Activated CD8-positive, alpha-beta T cell treated with anti-CD3 and anti-CD28 coated beads for 36 hours (primary cell): ENCODE results near the gene TBC1D16. TPM values are rescaled to one million over a fixed set of nuclear protein-coding genes. Genes with fewer than 3 reads are reported as not detected.

Experiments
- ATAC-seq: fragments of 200-7000 bp; cut with Tn5 transposase; one replicate; pipeline ENCODE4 v1.10.0; 2021; ENCODE audit warnings: mild to moderate bottlenecking, moderate library complexity
- CTCF ChIA-PET: fragments of 350-600 bp; sonication (Branson Sonifier 250); formaldehyde crosslinking; loops from one replicate; lab custom pipeline; 2021; ENCODE audit warnings: antibody characterized with exemption; lab: Charles Lee
- POLR2A ChIA-PET: fragments of 350-600 bp; sonication (Branson Sonifier 250); formaldehyde crosslinking; loops from one replicate; lab custom pipeline; 2021; ENCODE audit warnings: antibody characterized with exemption; lab: Charles Lee
- DNase-seq: peaks from one replicate; pipeline ENCODE4 v3.0.0-alpha.2; 2020
- H3K27ac Mint-ChIP-seq: one replicate; pipeline ENCODE4 v1.8.0; 2021; ENCODE audit warnings: mild to moderate bottlenecking, mixed read lengths
- H3K27me3 Mint-ChIP-seq: one replicate; pipeline ENCODE4 v1.8.0; 2021; ENCODE audit warnings: mixed read lengths
- H3K36me3 Mint-ChIP-seq: one replicate; pipeline ENCODE4 v1.8.0; 2021; ENCODE audit warnings: low read depth, mixed read lengths
- H3K4me1 Mint-ChIP-seq: one replicate; pipeline ENCODE4 v1.8.0; 2021; ENCODE audit warnings: low read depth, mixed read lengths
- H3K4me3 Mint-ChIP-seq: one replicate; pipeline ENCODE4 v1.8.0; 2021; ENCODE audit warnings: mild to moderate bottlenecking, moderate library complexity, mixed read lengths
- H3K9me3 Mint-ChIP-seq: one replicate; pipeline ENCODE4 v1.8.0; 2021; ENCODE audit warnings: mixed read lengths
- CTCF ChIP-seq: fragments of 200-600 bp; IDR thresholded peaks from one replicate; pipeline ENCODE4 v1.8.0; 2022; ENCODE audit warnings: antibody characterized with exemption, mild to moderate bottlenecking
- intact Hi-C: fragments of 100-400 bp; cut with micrococcal nuclease; formaldehyde crosslinking; loops from one replicate; pipeline ENCODE4 v1.10.0; 2022
- total RNA-seq, 2 experiments: library from RNA; stranded (reverse); gene quantifications; one replicate each; pipeline ENCODE4 v1.2.3, GENCODE V29; 2021

The TBC1D16 gene
- total RNA-seq, 2 experiments from 2014 or later: 9.6 to 12.0 TPM

GRCh38 chr17:80009391-80010282, 26.0 kb downstream of the TBC1D16 start:
- intact Hi-C loops: no loop called here

GRCh38 chr17:80008848-80009247, 26.8 kb downstream of the TBC1D16 start:
- no peak for DNase-seq
- ATAC-seq: no peak
- H3K4me3 Mint-ChIP-seq: no peak overlapping the region
- CTCF ChIA-PET: interaction anchor here (0.6 to 6.7 kb wide), 41 partner anchors 8 to 407 kb away, joined by 3 to 67 read pairs (median 4); partner anchors contain the start of genes CBX4 and GAA
- no peaks in the 10 kb centered on the region for H3K27me3 Mint-ChIP-seq
- no peak overlapping the region for H3K27ac Mint-ChIP-seq
- no peaks in the 10 kb centered on the region for H3K9me3 Mint-ChIP-seq
- POLR2A ChIA-PET: interaction anchor here (1.0 kb wide), 1 partner anchor 9 kb away, joined by 4 read pairs; no protein-coding TSS in a partner anchor
- intact Hi-C loops: no loop called here
- no peak for TF ChIP-seq CTCF
- peaks cover 7% of the 10 kb centered on the region for H3K4me1 Mint-ChIP-seq
- H3K36me3 Mint-ChIP-seq: no peaks in the 10 kb centered on the region

More at GRCh38 chr17:80009391-80010282, 26.0 kb downstream of the TBC1D16 start:
- Mint-ChIP-seq H3K36me3 (no peaks in the 10 kb centered on the region), H3K27ac (no peak overlapping the region), H3K4me3 (no peak overlapping the region), H3K9me3 (no peaks in the 10 kb centered on the region), H3K27me3 (no peaks in the 10 kb centered on the region), H3K4me1 (peaks cover 7% of the 10 kb centered on the region)
- no peak for TF ChIP-seq CTCF
- DNase-seq: no peak
- ChIA-PET POLR2A (interaction anchor here (0.6 to 1.0 kb wide), 2 partner anchors 10 to 15 kb away, joined by 3 to 4 read pairs; no protein-coding TSS in a partner anchor), CTCF (interaction anchor here (1.1 to 6.7 kb wide), 16 partner anchors 7 to 406 kb away, joined by 3 to 67 read pairs (median 6); no protein-coding TSS in a partner anchor)
- no peak for ATAC-seq

- H3K4me1 Mint-ChIP-seq: peaks cover 7% of the 10 kb centered on the region
- ATAC-seq (peak; percentile 96), DNase-seq (peak; percentile 86)
- POLR2A ChIA-PET: interaction anchor here (1.0 kb wide), 1 partner anchor 9 kb away, joined by 4 read pairs; no protein-coding TSS in a partner anchor
- no peaks in the 10 kb centered on the region for H3K9me3 Mint-ChIP-seq
- H3K36me3 Mint-ChIP-seq: no peaks in the 10 kb centered on the region
- CTCF ChIA-PET: interaction anchor here (0.6 to 6.7 kb wide), 43 partner anchors 9 to 407 kb away, joined by 3 to 67 read pairs (median 4); partner anchors contain the start of genes CBX4 and GAA
- H3K4me3 Mint-ChIP-seq: no peak overlapping the region
- H3K27ac Mint-ChIP-seq: no peak overlapping the region
- H3K27me3 Mint-ChIP-seq: no peaks in the 10 kb centered on the region
- peak; percentile 94 for TF ChIP-seq CTCF
- intact Hi-C loops: no loop called here
These were observed 27.3 kb downstream of the TBC1D16 start for GRCh38 chr17:80008383-80008840.

GRCh38 chr17:80007939-80008338, 27.7 kb downstream of the TBC1D16 start:
- Mint-ChIP-seq H3K4me1 (peaks cover 7% of the 10 kb centered on the region), H3K4me3 (no peak overlapping the region), H3K9me3 (no peaks in the 10 kb centered on the region), H3K27ac (no peak overlapping the region), H3K36me3 (no peaks in the 10 kb centered on the region), H3K27me3 (no peaks in the 10 kb centered on the region)
- DNase-seq (no peak), ATAC-seq (no peak)
- POLR2A ChIA-PET: no interaction called here
- intact Hi-C loops: no loop called here
- CTCF ChIA-PET: interaction anchor here (0.6 to 6.7 kb wide), 37 partner anchors 8 to 264 kb away, joined by 3 to 67 read pairs (median 5); partner anchors contain the start of genes CBX4 and GAA
- TF ChIP-seq CTCF: no peak
